ENCODE data around the gene PCDH8. TPM values are rescaled to one million over a fixed set of nuclear protein-coding genes. Genes with fewer than 3 reads are reported as not detected.

Gene PCDH8
- total RNA-seq (2022), result not detected in 2 replicates
- not detected for Bru-seq, nascent RNA
- BruChase-seq, experiment 1, labeled RNA remaining after a 6-hour chase, result not detected
- not detected for BruChase-seq, experiment 2, labeled RNA remaining after a 2-hour chase
- long read RNA-seq, result 0 reads

GRCh38 chr13:52848455-52849195 lies at the start of gene PCDH8:
Gene PCDH8, minus strand, starts transcription at chr13:52848640. Its CDS starts 204 bp downstream, at chr13:52848436.
- H3K4me1 Mint-ChIP-seq (ENCODE audit: low read depth, unreplicated experiment), result peaks cover 21% of the 10 kb centered on the region
- peaks cover 3% of the 10 kb centered on the region for H3K9me3 Mint-ChIP-seq (ENCODE audit: low read depth, unreplicated experiment)
- TF ChIP-seq CTCF (IDR thresholded peaks at IDR 0.05; ENCODE audit: unreplicated experiment), result no peak
- peaks cover 10% of the 10 kb centered on the region for H3K36me3 Mint-ChIP-seq (ENCODE audit: insufficient read depth, unreplicated experiment)
- peak; percentile 7 for DNase-seq
- BruUV-seq (replicated peaks), result no TSS peak
- peaks cover 59% of the 10 kb centered on the region for H3K27me3 Mint-ChIP-seq (ENCODE audit: unreplicated experiment)
- intact Hi-C loops (cut with micrococcal nuclease; ENCODE audit: unreplicated experiment), result no loop called here
- H3K4me3 Mint-ChIP-seq (ENCODE audit: low read depth, unreplicated experiment), result no peak within 1 kb of the TSS
- no peak within 1 kb of the TSS for H3K27ac Mint-ChIP-seq (ENCODE audit: unreplicated experiment)
- CTCF ChIA-PET, result no interaction called here

- TF ChIP-seq CTCF (IDR thresholded peaks at IDR 0.05; ENCODE audit: unreplicated experiment), result peak; percentile 43
- BruUV-seq (replicated peaks), result no TSS peak
- Mint-ChIP-seq H3K27me3 (ENCODE audit: unreplicated experiment) (peaks cover 43% of the 10 kb centered on the region), H3K36me3 (ENCODE audit: insufficient read depth, unreplicated experiment) (no peaks in the 10 kb centered on the region), H3K4me3 (ENCODE audit: low read depth, unreplicated experiment) (no peak overlapping the region), H3K27ac (ENCODE audit: unreplicated experiment) (no peak overlapping the region), H3K4me1 (ENCODE audit: low read depth, unreplicated experiment) (no peaks in the 10 kb centered on the region), H3K9me3 (ENCODE audit: low read depth, unreplicated experiment) (no peaks in the 10 kb centered on the region)
- DNase-seq, result peak; percentile 4
- intact Hi-C loops (cut with micrococcal nuclease; ENCODE audit: unreplicated experiment), result no loop called here
- CTCF ChIA-PET, result interaction anchor here (0.6 kb wide), 1 partner anchor 76 kb away, joined by 5 read pairs; no protein-coding TSS in a partner anchor
These were observed 48.6 kb upstream of the PCDH8 start for GRCh38 chr13:52896827-52897659.

- CTCF ChIA-PET, result no interaction called here
- peaks cover 62% of the 10 kb centered on the region for H3K27me3 Mint-ChIP-seq (ENCODE audit: unreplicated experiment)
- no peaks in the 10 kb centered on the region for H3K36me3 Mint-ChIP-seq (ENCODE audit: insufficient read depth, unreplicated experiment)
- no peak for TF ChIP-seq CTCF (IDR thresholded peaks at IDR 0.05; ENCODE audit: unreplicated experiment)
- intact Hi-C loops (cut with micrococcal nuclease; ENCODE audit: unreplicated experiment), result no loop called here
- BruUV-seq (replicated peaks), result no TSS peak
- H3K27ac Mint-ChIP-seq (ENCODE audit: unreplicated experiment), result no peak overlapping the region
- H3K9me3 Mint-ChIP-seq (ENCODE audit: low read depth, unreplicated experiment), result no peaks in the 10 kb centered on the region
- H3K4me3 Mint-ChIP-seq (ENCODE audit: low read depth, unreplicated experiment), result no peak overlapping the region
- H3K4me1 Mint-ChIP-seq (ENCODE audit: low read depth, unreplicated experiment), result no peaks in the 10 kb centered on the region
- no peak for DNase-seq
These were observed 46.0 kb upstream of the PCDH8 start for GRCh38 chr13:52894413-52894812.

GRCh38 chr13:52892925-52893324 lies 44.5 kb upstream of the PCDH8 start:
- TF ChIP-seq CTCF (IDR thresholded peaks at IDR 0.05; ENCODE audit: unreplicated experiment), result no peak
- intact Hi-C loops (cut with micrococcal nuclease; ENCODE audit: unreplicated experiment), result no loop called here
- Mint-ChIP-seq H3K27ac (ENCODE audit: unreplicated experiment) (no peak overlapping the region), H3K4me3 (ENCODE audit: low read depth, unreplicated experiment) (no peak overlapping the region), H3K9me3 (ENCODE audit: low read depth, unreplicated experiment) (no peaks in the 10 kb centered on the region), H3K36me3 (ENCODE audit: insufficient read depth, unreplicated experiment) (no peaks in the 10 kb centered on the region), H3K4me1 (ENCODE audit: low read depth, unreplicated experiment) (no peaks in the 10 kb centered on the region), H3K27me3 (ENCODE audit: unreplicated experiment) (peaks cover 62% of the 10 kb centered on the region)
- no peak for DNase-seq
- CTCF ChIA-PET, result no interaction called here
- no TSS peak for BruUV-seq (replicated peaks)

All from Calu3 (cell line).